GM18519 (cell line): ENCODE measurements around the gene TIMM8A.
"Not testable (repeated sequence)": the region's sequence is repeated elsewhere in the genome, so short reads cannot be mapped to it uniquely, and the experiment has no call there.

Experiments used
- ATAC-seq: cut with Tn5 transposase; IDR thresholded peaks from one replicate; pipeline ENCODE4 v1.9.1; 2021; ENCODE audit warnings: mild to moderate bottlenecking, moderate library complexity; ENCODE audit not compliant: unreplicated experiment, low FRiP score

The TIMM8A gene

GRCh38 chrX:101360390-101360789 lies 11.8 kb upstream of the TIMM8A start:
- ATAC-seq = no peak

GRCh38 chrX:101359966-101360365 lies 11.4 kb upstream of the TIMM8A start:
- no peak for ATAC-seq

- ATAC-seq = no peak
Observed at GRCh38 chrX:101357166-101357795, 8.7 kb upstream of the TIMM8A start.

- ATAC-seq = no peak
Observed at GRCh38 chrX:101349193-101349562, 636 bp upstream of the TIMM8A start.

DNA sequence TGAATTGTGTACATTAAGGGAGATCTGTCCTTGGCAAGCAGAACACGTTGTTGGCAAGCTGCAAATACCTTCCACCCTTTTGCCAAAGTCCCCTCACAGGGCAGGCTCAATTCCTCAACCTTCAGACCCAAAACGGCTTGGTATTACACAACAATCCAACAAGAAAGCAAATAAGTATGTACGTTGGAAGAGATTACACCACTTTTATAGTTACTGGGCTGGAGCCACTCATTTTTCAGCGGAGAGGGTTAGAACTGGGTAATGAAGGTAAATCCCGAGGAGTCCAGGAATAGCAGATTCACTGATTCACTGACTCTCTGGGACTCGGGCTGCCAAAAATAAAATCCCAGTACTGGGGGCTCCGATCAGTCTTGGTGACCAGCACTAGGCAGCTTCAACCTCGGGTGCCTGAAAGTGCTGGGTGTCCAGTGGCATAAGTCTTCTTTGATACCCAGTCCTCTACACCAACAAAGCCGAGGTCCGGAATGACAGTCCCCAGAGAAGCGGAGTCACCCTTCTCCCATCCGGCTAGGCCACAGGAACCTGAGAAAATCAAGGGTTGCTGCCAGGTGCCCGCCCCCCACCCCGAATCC lies 587 bp downstream of the TIMM8A start:
- no peak for ATAC-seq

- no peak for ATAC-seq
Observed at GRCh38 chrX:101337776-101338271, 10.7 kb downstream of the TIMM8A start.

DNA sequence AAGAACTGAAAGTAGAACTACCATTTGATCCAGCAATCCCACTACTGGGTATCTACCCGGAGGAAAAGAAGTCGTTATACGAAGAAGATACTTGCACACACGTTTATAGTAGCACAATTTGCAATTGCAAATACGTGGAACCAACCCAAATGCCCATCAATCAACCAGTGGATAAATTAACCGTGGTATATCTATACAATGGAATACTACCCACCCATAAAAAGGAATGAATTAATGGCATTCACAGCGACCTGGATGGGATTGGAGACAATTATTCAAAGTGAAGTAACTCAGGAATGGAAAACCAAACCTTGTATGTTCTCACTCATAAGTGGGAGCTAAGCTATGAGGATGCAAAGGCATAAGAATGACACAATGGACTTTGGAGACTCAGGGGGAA lies 14.2 kb downstream of the TIMM8A start:
- ATAC-seq = not testable (repeated sequence)

GRCh38 chrX:101326600-101326999 lies 21.9 kb downstream of the TIMM8A start:
- not testable (repeated sequence) for ATAC-seq

DNA sequence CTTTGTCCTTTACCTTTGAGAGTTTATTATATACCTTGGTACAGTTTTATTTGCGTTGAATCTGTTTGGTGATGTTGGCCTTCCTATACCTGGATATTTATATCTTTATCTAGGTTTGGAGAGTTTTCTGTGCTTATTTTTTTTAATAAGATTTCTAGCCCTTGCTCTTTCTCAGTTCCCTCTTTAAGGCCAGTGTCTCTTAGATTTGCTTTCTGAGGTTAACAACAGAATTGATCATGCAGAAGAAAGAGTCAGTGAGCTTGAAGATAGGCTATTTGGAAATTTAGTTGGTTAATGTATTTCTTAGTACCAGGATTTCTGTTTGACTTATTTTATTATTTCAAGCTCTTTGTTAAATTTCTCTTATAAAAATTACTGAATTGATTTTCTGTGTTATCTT lies 44.8 kb downstream of the TIMM8A start:
- no peak for ATAC-seq
